Activated CD8-positive, alpha-beta T cell treated with anti-CD3 and anti-CD28 coated beads for 36 hours (primary cell): ENCODE measurements around the gene TRMT61A. TPM values are rescaled to one million over a fixed set of nuclear protein-coding genes. Genes with fewer than 3 reads are reported as not detected.

Source experiments
- ATAC-seq: fragments of 200-7000 bp; cut with Tn5 transposase; one replicate; pipeline ENCODE4 v1.10.0; 2021; ENCODE audit warnings: mild to moderate bottlenecking, moderate library complexity
- CTCF ChIA-PET: fragments of 350-600 bp; sonication (Branson Sonifier 250); formaldehyde crosslinking; loops from one replicate; lab custom pipeline; 2021; ENCODE audit warnings: antibody characterized with exemption; lab: Charles Lee
- POLR2A ChIA-PET: fragments of 350-600 bp; sonication (Branson Sonifier 250); formaldehyde crosslinking; loops from one replicate; lab custom pipeline; 2021; ENCODE audit warnings: antibody characterized with exemption; lab: Charles Lee
- DNase-seq: peaks from one replicate; pipeline ENCODE4 v3.0.0-alpha.2; 2020
- H3K27ac Mint-ChIP-seq: one replicate; pipeline ENCODE4 v1.8.0; 2021; ENCODE audit warnings: mild to moderate bottlenecking, mixed read lengths
- H3K27me3 Mint-ChIP-seq: one replicate; pipeline ENCODE4 v1.8.0; 2021; ENCODE audit warnings: mixed read lengths
- H3K36me3 Mint-ChIP-seq: one replicate; pipeline ENCODE4 v1.8.0; 2021; ENCODE audit warnings: low read depth, mixed read lengths
- H3K4me1 Mint-ChIP-seq: one replicate; pipeline ENCODE4 v1.8.0; 2021; ENCODE audit warnings: low read depth, mixed read lengths
- H3K4me3 Mint-ChIP-seq: one replicate; pipeline ENCODE4 v1.8.0; 2021; ENCODE audit warnings: mild to moderate bottlenecking, moderate library complexity, mixed read lengths
- H3K9me3 Mint-ChIP-seq: one replicate; pipeline ENCODE4 v1.8.0; 2021; ENCODE audit warnings: mixed read lengths
- intact Hi-C: fragments of 100-400 bp; cut with micrococcal nuclease; formaldehyde crosslinking; loops from one replicate; pipeline ENCODE4 v1.10.0; 2022
- total RNA-seq, 2 experiments: library from RNA; stranded (reverse); gene quantifications; one replicate each; pipeline ENCODE4 v1.2.3, GENCODE V29; 2021
- TF ChIP-seq, protein P1 (sequence below): fragments of 200-600 bp; IDR thresholded peaks from one replicate; pipeline ENCODE4 v1.8.0; 2022; ENCODE audit warnings: antibody characterized with exemption, mild to moderate bottlenecking

Gene TRMT61A
- total RNA-seq, 2 experiments from 2014 or later = 9.9 TPM

DNA sequence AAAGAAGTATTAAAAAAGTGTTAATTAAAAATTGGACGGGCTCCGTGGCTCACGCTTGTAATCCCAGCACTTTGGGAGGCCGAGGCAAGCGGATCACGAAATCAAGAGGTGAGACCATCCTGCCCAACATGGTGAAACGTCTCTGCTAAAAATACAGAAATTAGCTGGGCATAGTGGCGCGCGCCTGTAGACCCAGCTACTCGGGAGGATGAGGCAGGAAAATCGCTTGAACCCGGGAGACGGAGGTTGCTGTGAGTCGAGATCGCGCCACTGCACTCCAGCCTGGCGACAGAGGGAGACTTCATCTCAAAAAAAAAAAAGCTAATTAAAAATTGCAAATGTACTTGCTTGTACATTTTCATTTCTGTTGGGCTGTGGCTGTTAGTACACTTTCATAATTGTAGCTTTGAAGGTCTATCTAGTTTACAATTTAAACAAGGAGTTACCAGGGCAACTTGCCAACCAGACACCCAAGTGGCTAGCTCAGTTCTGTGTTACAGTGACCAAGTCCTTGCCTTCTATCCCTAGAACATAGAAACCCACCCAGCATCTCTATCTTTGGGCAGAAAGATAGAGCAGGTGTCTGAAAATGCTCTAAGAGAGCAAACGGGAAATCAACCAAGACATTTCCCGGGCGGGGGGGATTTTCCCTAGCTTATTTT is 35.0 kb downstream of the TRMT61A start:
- Mint-ChIP-seq H3K4me3 (peak overlapping the region; percentile 100), H3K27ac (peak overlapping the region; percentile 8), H3K4me1 (peaks cover 39% of the 10 kb centered on the region), H3K27me3 (no peaks in the 10 kb centered on the region), H3K36me3 (peaks cover 30% of the 10 kb centered on the region), H3K9me3 (no peaks in the 10 kb centered on the region)
- TF ChIP-seq, protein P1, sequence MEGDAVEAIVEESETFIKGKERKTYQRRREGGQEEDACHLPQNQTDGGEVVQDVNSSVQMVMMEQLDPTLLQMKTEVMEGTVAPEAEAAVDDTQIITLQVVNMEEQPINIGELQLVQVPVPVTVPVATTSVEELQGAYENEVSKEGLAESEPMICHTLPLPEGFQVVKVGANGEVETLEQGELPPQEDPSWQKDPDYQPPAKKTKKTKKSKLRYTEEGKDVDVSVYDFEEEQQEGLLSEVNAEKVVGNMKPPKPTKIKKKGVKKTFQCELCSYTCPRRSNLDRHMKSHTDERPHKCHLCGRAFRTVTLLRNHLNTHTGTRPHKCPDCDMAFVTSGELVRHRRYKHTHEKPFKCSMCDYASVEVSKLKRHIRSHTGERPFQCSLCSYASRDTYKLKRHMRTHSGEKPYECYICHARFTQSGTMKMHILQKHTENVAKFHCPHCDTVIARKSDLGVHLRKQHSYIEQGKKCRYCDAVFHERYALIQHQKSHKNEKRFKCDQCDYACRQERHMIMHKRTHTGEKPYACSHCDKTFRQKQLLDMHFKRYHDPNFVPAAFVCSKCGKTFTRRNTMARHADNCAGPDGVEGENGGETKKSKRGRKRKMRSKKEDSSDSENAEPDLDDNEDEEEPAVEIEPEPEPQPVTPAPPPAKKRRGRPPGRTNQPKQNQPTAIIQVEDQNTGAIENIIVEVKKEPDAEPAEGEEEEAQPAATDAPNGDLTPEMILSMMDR = no peak
- ATAC-seq = no peak
- no peak for DNase-seq
- CTCF ChIA-PET = interaction anchor here (0.7 to 1.2 kb wide), 3 partner anchors 114 to 1042 kb away, joined by 3 to 4 read pairs (median 3); no protein-coding TSS in a partner anchor
- intact Hi-C loops = no loop called here
- POLR2A ChIA-PET = interaction anchor here (0.9 to 3.4 kb wide), 4 partner anchors 11 to 135 kb away, joined by 3 to 19 read pairs (median 3); partner anchors contain the start of gene KLC1

- TF ChIP-seq, protein P1 = no peak
- ChIA-PET POLR2A (interaction anchor here (0.6 to 0.7 kb wide), 2 partner anchors 50 to 58 kb away, joined by 3 to 6 read pairs; no protein-coding TSS in a partner anchor), CTCF (interaction anchor here (0.8 to 3.4 kb wide), 5 partner anchors 8 to 332 kb away, joined by 3 to 13 read pairs (median 5); no protein-coding TSS in a partner anchor)
- intact Hi-C loops = no loop called here
- DNase-seq (no peak), ATAC-seq (no peak)
- H3K27ac Mint-ChIP-seq = no peak overlapping the region
- peaks cover 10% of the 10 kb centered on the region for H3K4me1 Mint-ChIP-seq
- no peaks in the 10 kb centered on the region for H3K9me3 Mint-ChIP-seq
- H3K36me3 Mint-ChIP-seq = peaks cover 5% of the 10 kb centered on the region
- H3K4me3 Mint-ChIP-seq = no peak overlapping the region
- H3K27me3 Mint-ChIP-seq = no peaks in the 10 kb centered on the region
These were observed 40.0 kb downstream of the TRMT61A start for GRCh38 chr14:103568952-103569351.

DNA sequence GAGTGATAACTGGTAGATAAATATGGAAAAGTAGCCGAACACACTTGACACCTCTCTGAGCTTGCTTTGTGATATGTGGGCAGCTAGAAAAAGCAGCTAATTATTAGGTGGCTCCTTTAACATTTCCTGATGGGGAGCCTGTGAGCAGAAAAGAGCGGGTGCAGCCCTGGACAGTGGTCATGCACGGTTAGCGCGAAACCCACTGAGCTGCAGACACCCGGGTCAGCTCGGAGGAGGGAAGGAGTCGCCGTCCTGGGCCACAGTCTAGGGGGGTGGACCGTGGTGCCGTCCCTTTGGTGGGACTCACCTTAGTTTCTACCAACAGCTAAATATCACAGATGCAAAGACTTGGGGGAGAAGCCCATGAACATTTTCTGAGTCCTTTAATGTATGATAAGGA is 40.4 kb downstream of the TRMT61A start:
- DNase-seq (no peak), ATAC-seq (no peak)
- peaks cover 7% of the 10 kb centered on the region for H3K4me1 Mint-ChIP-seq
- H3K27me3 Mint-ChIP-seq = no peaks in the 10 kb centered on the region
- no peaks in the 10 kb centered on the region for H3K9me3 Mint-ChIP-seq
- no peak overlapping the region for H3K4me3 Mint-ChIP-seq
- intact Hi-C loops = no loop called here
- H3K36me3 Mint-ChIP-seq = peaks cover 8% of the 10 kb centered on the region
- CTCF ChIA-PET = interaction anchor here (0.8 to 3.4 kb wide), 5 partner anchors 8 to 332 kb away, joined by 3 to 13 read pairs (median 5); no protein-coding TSS in a partner anchor
- TF ChIP-seq, protein P1 = no peak
- no peak overlapping the region for H3K27ac Mint-ChIP-seq
- POLR2A ChIA-PET = interaction anchor here (0.7 kb wide), 1 partner anchor 50 kb away, joined by 6 read pairs; no protein-coding TSS in a partner anchor

- H3K27ac Mint-ChIP-seq = no peak overlapping the region
- no peak overlapping the region for H3K4me3 Mint-ChIP-seq
- H3K36me3 Mint-ChIP-seq = peaks cover 14% of the 10 kb centered on the region
- ChIA-PET POLR2A (no interaction called here), CTCF (interaction anchor here (1.4 kb wide), 1 partner anchor 90 kb away, joined by 3 read pairs; no protein-coding TSS in a partner anchor)
- ATAC-seq = no peak
- DNase-seq = no peak
- intact Hi-C loops = loop anchor here (5.0 kb wide), 1 partner anchor 103 kb away; no protein-coding TSS in a partner anchor
- H3K27me3 Mint-ChIP-seq = no peaks in the 10 kb centered on the region
- TF ChIP-seq, protein P1 = no peak
- H3K9me3 Mint-ChIP-seq = no peaks in the 10 kb centered on the region
- H3K4me1 Mint-ChIP-seq = no peaks in the 10 kb centered on the region
These were observed 45.1 kb downstream of the TRMT61A start for GRCh38 chr14:103574104-103574503.
